SK-N-SH treated with all-trans-retinoic acid at 6 μM for 48 hours (cell line): ENCODE results near the gene RIPOR3.

ENCODE experiments used
- ARNTL ChIP-seq: fragments of 450-650 bp; formaldehyde crosslinking; IDR thresholded peaks from 2 replicates; pipeline ENCODE4 v1.5.0; 2020; ENCODE audit warnings: low read depth, mild to moderate bottlenecking, moderate library complexity, borderline replicate concordance
- ISL1 ChIP-seq: fragments of 250-450 bp; sonication (Bioruptor Pico); IDR thresholded peaks from 2 replicates; pipeline ENCODE4 v2.1.2; 2022; ENCODE audit warnings: mild to moderate bottlenecking, moderate library complexity
- TF ChIP-seq, protein P1 (sequence below): fragments of 250-450 bp; sonication (Bioruptor Pico); IDR thresholded peaks from 2 replicates; pipeline ENCODE4 v1.5.1; 2020; ENCODE audit warnings: low read depth, mild to moderate bottlenecking, moderate library complexity

DNA sequence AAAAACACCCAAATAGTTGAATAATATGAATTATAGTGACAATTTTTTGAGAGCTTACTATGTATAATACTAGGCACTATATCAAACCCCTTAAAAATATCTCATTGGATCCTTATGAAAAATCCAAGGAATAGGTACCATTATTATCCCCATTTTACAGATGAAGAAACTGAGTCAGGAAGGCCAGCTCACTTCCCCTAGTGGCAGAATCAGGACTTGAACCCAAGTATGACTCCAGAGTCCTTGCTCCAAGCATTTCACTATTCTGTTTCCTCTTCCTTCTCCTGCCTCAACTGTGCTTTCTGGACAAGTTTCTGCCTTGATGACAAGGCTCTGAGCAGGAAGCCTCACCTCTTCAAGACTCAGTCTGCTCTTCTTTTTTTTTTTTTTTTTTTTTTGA, 29.2 kb upstream of the RIPOR3 start:
- TF ChIP-seq, protein P1, sequence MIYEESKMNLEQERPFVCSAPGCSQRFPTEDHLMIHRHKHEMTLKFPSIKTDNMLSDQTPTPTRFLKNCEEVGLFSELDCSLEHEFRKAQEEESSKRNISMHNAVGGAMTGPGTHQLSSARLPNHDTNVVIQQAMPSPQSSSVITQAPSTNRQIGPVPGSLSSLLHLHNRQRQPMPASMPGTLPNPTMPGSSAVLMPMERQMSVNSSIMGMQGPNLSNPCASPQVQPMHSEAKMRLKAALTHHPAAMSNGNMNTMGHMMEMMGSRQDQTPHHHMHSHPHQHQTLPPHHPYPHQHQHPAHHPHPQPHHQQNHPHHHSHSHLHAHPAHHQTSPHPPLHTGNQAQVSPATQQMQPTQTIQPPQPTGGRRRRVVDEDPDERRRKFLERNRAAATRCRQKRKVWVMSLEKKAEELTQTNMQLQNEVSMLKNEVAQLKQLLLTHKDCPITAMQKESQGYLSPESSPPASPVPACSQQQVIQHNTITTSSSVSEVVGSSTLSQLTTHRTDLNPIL (CRISPR knock-in tag), result no peak
- TF ChIP-seq ISL1 (CRISPR knock-in tag), result no peak
- no peak for TF ChIP-seq ARNTL
